22Rv1 (cell line): Measurements from ENCODE around the gene RCBTB2.

Experiments used
- H3K27ac ChIP-seq: fragments of 450-650 bp; 2 replicates; pipeline ENCODE4 v1.5.1; 2017
- ZFX ChIP-seq: fragments of 450-650 bp; IDR thresholded peaks from 2 replicates; pipeline ENCODE4 v1.6.1; 2017; ENCODE audit warnings: antibody characterized with exemption, borderline replicate concordance
- TF ChIP-seq, protein P1 (sequence below): fragments of 450-650 bp; IDR thresholded peaks from 2 replicates; pipeline ENCODE4 v1.5.1; 2017; ENCODE audit warnings: mild to moderate bottlenecking

RCBTB2 gene

DNA sequence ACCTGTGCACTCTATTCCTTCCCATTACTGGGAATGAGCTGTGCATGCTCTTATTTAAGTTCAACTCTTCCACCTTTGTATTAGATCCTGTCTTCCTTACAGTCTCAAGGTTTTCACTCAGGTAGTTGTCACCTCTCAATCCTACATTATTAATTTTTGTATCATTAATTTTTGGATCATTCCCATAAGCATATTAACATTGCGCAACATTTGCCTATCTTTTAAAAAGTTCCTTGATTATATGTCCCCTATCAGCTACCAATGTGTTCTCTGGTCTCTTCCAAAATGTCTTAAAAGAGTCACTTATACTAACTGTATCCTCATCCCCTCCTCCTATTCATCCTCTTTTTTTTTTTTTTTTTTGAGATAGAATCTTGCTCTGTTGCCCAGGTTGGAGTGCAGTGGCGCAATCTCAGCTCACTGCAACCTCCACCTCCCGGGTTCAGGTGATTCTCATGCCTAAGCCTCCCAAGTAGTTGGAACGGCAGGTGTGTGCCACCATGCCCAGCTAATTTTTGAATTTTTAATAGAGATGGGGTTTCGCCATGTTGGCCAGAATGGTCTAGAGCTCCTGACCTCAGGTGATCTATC lies 2.1 kb upstream of the RCBTB2 start:
- TF ChIP-seq, protein P1, sequence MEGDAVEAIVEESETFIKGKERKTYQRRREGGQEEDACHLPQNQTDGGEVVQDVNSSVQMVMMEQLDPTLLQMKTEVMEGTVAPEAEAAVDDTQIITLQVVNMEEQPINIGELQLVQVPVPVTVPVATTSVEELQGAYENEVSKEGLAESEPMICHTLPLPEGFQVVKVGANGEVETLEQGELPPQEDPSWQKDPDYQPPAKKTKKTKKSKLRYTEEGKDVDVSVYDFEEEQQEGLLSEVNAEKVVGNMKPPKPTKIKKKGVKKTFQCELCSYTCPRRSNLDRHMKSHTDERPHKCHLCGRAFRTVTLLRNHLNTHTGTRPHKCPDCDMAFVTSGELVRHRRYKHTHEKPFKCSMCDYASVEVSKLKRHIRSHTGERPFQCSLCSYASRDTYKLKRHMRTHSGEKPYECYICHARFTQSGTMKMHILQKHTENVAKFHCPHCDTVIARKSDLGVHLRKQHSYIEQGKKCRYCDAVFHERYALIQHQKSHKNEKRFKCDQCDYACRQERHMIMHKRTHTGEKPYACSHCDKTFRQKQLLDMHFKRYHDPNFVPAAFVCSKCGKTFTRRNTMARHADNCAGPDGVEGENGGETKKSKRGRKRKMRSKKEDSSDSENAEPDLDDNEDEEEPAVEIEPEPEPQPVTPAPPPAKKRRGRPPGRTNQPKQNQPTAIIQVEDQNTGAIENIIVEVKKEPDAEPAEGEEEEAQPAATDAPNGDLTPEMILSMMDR: no peak
- no peak for TF ChIP-seq ZFX
- no peak overlapping the region for H3K27ac ChIP-seq

DNA sequence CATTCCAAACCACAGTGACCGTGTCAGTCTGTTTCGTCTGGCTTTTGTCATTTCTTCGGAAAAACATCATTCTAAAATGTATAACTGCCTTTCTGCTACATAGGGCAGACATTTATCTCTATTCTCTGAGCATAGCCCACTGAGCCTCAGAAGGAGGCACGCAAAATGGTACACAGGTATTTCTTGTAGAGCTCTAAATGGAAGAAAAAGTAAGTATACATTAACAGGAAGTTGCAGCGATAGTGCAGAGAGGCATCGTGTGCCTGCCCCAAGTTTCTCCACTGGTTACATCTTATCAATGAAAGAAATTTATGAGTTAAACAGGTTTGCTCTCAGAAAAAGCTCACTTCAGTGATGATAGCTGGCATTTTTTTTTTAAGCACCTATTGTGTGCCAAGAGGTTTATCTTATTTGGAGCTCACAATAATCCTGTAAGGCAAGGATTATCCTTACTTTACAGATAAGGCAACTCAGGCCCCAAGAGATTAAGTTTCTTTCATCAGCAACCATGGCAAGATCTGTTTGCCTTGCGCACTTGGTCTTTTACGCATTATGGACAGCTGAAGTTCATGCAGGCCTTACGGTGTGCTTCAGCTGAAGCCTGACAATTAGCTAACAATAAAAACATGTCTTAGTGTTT lies 1.2 kb upstream of the RCBTB2 start:
- peak overlapping the region; percentile 81 for H3K27ac ChIP-seq
- TF ChIP-seq, protein P1: no peak
- no peak for TF ChIP-seq ZFX

DNA sequence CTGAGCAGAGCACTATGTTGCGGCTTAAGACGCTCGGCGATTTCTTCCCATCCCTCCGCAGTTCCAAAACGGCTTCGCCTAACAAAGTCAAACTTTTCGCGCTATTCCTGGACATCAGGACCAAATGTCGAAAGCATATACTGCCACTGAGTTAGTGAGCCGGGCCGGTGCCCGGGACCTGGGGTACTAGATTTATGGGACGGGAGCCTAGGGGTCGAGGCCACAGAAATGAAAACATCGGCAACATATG lies 699 bp downstream of the RCBTB2 start:
- H3K27ac ChIP-seq: peak overlapping the region; percentile 81
- TF ChIP-seq, protein P1: no peak
- no peak for TF ChIP-seq ZFX

DNA sequence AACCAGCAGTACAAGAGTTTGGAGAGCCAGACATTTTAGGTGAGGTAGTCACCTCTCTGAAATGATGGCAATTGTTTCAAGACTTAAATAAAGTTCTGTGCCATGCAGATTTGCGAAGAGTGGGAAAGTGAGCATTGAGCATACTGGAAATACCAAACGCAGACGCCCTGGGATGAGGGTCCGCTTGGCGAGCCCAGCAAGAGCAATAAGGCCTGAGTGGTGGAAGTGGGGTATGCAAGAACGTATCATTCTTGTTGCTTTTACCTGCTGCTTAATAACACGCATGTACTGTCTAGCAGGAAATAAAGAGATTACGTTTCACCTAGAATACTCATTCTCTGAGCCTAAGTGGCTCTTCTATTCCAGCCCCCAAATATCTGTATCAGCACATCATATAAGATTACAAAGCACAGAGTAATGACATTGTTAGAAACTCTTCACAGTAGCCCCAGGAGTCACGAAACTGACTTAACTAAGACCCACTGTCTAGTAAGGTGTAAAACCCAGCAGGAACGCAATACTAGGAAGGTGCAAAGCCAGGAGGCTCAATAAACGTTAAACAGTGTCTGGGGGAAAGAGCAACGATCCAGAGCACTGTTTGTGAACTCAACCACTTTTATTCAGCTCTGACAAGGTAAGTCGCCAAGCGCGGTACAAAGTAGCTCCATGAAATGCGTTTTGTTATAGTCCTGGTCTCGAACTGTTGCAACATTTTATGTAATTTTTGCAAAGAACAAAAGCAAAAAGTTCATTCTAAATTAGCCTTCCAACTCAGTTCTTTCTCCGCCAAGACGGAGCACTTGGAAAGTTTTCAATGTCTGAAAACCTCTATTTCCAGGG lies 1.2 kb downstream of the RCBTB2 start:
- peak overlapping the region; percentile 81 for H3K27ac ChIP-seq

DNA sequence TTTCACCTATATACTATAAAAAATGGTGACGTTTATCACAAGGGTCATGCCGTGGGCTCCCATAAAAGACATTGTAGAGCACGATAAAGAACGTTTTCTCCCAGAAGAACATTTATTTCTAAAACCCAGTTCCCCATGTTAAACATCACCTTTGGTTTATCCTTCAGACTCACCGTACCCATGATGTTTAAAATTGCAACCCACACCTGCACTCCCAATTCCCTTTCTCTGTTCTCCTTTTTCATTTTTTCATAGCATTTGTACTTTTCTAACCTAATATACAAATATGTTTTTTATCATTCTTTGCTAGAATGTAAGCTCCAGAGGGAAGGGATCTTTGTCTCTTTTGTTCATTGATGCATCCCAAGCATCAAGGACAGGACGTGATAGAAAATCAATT lies 2.0 kb downstream of the RCBTB2 start:
- no peak overlapping the region for H3K27ac ChIP-seq
- TF ChIP-seq, protein P1: no peak
- TF ChIP-seq ZFX: no peak

More for the DNA sequence above, 1.2 kb downstream of the RCBTB2 start:
- TF ChIP-seq, protein P1: no peak
- no peak for TF ChIP-seq ZFX

DNA sequence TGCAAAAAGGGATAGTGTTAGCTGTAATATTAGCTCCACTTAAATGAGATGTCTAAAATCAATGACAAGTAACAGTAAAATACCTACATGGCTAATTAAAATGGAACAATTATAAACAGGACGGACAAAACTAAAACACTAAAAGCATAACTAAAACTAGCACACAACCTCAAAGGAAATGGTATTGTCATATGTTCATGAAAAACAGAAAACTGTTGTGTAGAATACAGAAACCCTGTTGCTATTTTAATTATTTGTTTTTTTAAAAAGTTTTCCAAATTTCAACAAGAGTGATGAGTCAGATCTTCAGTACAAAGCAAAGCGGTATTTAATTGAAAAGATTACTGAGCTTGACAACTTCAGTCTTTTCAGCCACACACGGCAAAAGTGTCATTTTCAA lies 4.2 kb downstream of the RCBTB2 start:
- H3K27ac ChIP-seq: peak overlapping the region; percentile 76
- TF ChIP-seq, protein P1: no peak
- no peak for TF ChIP-seq ZFX

DNA sequence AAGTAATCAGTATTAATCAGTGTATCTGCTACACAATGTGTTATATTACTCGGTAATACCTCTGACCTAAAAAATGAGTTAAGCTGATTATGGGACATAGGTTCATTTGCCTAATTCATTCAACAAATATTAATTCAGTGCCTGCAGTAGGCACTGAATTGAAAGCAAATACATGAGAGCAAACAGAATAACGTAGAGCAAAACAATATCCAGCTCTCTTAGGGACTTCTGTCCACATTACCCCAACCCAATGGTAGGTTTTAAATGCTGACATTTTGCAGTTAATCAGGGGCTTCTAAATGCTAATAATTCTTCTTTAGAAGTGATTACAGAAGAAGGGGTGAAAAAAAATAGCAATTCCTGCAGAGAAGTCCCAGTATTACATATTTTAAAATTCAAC lies 4.9 kb downstream of the RCBTB2 start:
- TF ChIP-seq ZFX: no peak
- TF ChIP-seq, protein P1: no peak
- H3K27ac ChIP-seq: peak overlapping the region; percentile 76
